Measurements from ENCODE around the gene EIF4E1B. TPM values are rescaled to one million over a fixed set of nuclear protein-coding genes. Genes with fewer than 3 reads are reported as not detected.

EIF4E1B gene
- total and polyA plus RNA-seq, 2 experiments from 2014 or later, result not detected

GRCh38 chr5:176646707-176647029, 16.2 kb downstream of the EIF4E1B start:
- WGBS, 2 experiments (ENCODE audit: low coverage in 1 of 2, low lambda C conversion rate in 2 of 2, missing lambda C conversion rate in 2 of 2), result 18% methylated on average over 11 of the region's 11 CpGs
- peak overlapping the region; percentile 70 for H3K9ac ChIP-seq

GRCh38 chr5:176647030-176647842, 16.8 kb downstream of the EIF4E1B start, which contains the start of gene TSPAN17:
TSS of gene TSPAN17 (plus strand) at chr5:176647484. CDS start at chr5:176647616, 132 bp downstream.
- peak; percentile 100 for DNase-seq
- H3K9me2 ChIP-seq (ENCODE audit: insufficient read depth), result no peaks in the 10 kb centered on the region
- H3F3A ChIP-seq (ENCODE audit: insufficient read depth), result 0 out of 2 replicates have a peak, but pooled peaks cover 1% of the 10 kb centered on the region
- peak within 1 kb of the TSS; percentile 90 for H3K9ac ChIP-seq
- 1 to 2% methylated on average over 38 to 48 of the region's 63 CpGs for WGBS, 2 experiments (ENCODE audit: low coverage in 1 of 2, low lambda C conversion rate in 2 of 2, missing lambda C conversion rate in 2 of 2)
- peaks cover 36% of the 10 kb centered on the region for H3K79me2 ChIP-seq (ENCODE audit: insufficient read depth)
- no peaks in the 10 kb centered on the region for H3K9me3 ChIP-seq (ENCODE audit: low read depth)
- in situ Hi-C loops (cut with MboI), result no loop called here
- H3K27me3 ChIP-seq (replicated peaks; ENCODE audit: insufficient read depth), result no peaks in the 10 kb centered on the region
- no peaks in the 10 kb centered on the region for H3K36me3 ChIP-seq (ENCODE audit: low read depth)
- H3K4me3 ChIP-seq, result peak within 1 kb of the TSS; percentile 86
- 0 out of 2 replicates have a peak, but pooled peaks cover 8% of the 10 kb centered on the region for H3K4me1 ChIP-seq (ENCODE audit: insufficient read depth)
- peak within 1 kb of the TSS; percentile 47 for H3K27ac ChIP-seq
- H4K20me1 ChIP-seq (ENCODE audit: insufficient read depth), result no peaks in the 10 kb centered on the region
- peak within 1 kb of the TSS; percentile 90 for H2AFZ ChIP-seq
- TF ChIP-seq EZH2phosphoT487 (IDR thresholded peaks at IDR 0.05; ENCODE audit: insufficient read depth, low read depth) (no peak), EZH2 (IDR thresholded peaks at IDR 0.05; ENCODE audit: insufficient read depth, poor library complexity, severe bottlenecking) (no peak)
- peak within 1 kb of the TSS; percentile 89 for H3K4me2 ChIP-seq (ENCODE audit: unreplicated experiment)

More at GRCh38 chr5:176646707-176647029, 16.2 kb downstream of the EIF4E1B start:
- peak overlapping the region; percentile 47 for H3K27ac ChIP-seq
- in situ Hi-C loops (cut with MboI), result no loop called here
- no peaks in the 10 kb centered on the region for H3K36me3 ChIP-seq (ENCODE audit: low read depth)
- H2AFZ ChIP-seq, result peak overlapping the region; percentile 90
- no peaks in the 10 kb centered on the region for H3K9me2 ChIP-seq (ENCODE audit: insufficient read depth)
- H3K4me2 ChIP-seq (ENCODE audit: unreplicated experiment), result peak overlapping the region; percentile 55
- H4K20me1 ChIP-seq (ENCODE audit: insufficient read depth), result no peaks in the 10 kb centered on the region
- H3K9me3 ChIP-seq (ENCODE audit: low read depth), result no peaks in the 10 kb centered on the region
- H3F3A ChIP-seq (ENCODE audit: insufficient read depth), result no peaks in the 10 kb centered on the region
- no peaks in the 10 kb centered on the region for H3K27me3 ChIP-seq (replicated peaks; ENCODE audit: insufficient read depth)
- TF ChIP-seq EZH2 (IDR thresholded peaks at IDR 0.05; ENCODE audit: insufficient read depth, poor library complexity, severe bottlenecking) (no peak), EZH2phosphoT487 (IDR thresholded peaks at IDR 0.05; ENCODE audit: insufficient read depth, low read depth) (no peak)
- H3K4me1 ChIP-seq (ENCODE audit: insufficient read depth), result 0 out of 2 replicates have a peak, but pooled peaks cover 8% of the 10 kb centered on the region
- no peak for DNase-seq
- peaks cover 36% of the 10 kb centered on the region for H3K79me2 ChIP-seq (ENCODE audit: insufficient read depth)
- peak overlapping the region; percentile 59 for H3K4me3 ChIP-seq

- H3K27ac ChIP-seq, result peak overlapping the region; percentile 35; the same call in 1 of the 2 replicates
- no peaks in the 10 kb centered on the region for H4K20me1 ChIP-seq (ENCODE audit: insufficient read depth)
- peak overlapping the region; percentile 89 for H3K4me2 ChIP-seq (ENCODE audit: unreplicated experiment)
- no peaks in the 10 kb centered on the region for H3K9me3 ChIP-seq (ENCODE audit: low read depth)
- H3K9ac ChIP-seq, result peak overlapping the region; percentile 90
- no peaks in the 10 kb centered on the region for H3K36me3 ChIP-seq (ENCODE audit: low read depth)
- peak overlapping the region; percentile 86 for H2AFZ ChIP-seq
- no peaks in the 10 kb centered on the region for H3K9me2 ChIP-seq (ENCODE audit: insufficient read depth)
- H3F3A ChIP-seq (ENCODE audit: insufficient read depth), result peaks cover 9% of the 10 kb centered on the region
- in situ Hi-C loops (cut with MboI), result no loop called here
- peaks cover 36% of the 10 kb centered on the region for H3K79me2 ChIP-seq (ENCODE audit: insufficient read depth)
- peak; percentile 47 for DNase-seq
- H3K27me3 ChIP-seq (replicated peaks; ENCODE audit: insufficient read depth), result no peaks in the 10 kb centered on the region
- WGBS, 2 experiments (ENCODE audit: low coverage in 1 of 2, low lambda C conversion rate in 2 of 2, missing lambda C conversion rate in 2 of 2), result 2% methylated on average over 20 of the region's 20 CpGs
- H3K4me3 ChIP-seq, result peak overlapping the region; percentile 86
- H3K4me1 ChIP-seq (ENCODE audit: insufficient read depth), result peaks cover 11% of the 10 kb centered on the region; the same call in 1 of the 2 replicates
- no peak for TF ChIP-seq EZH2phosphoT487 (IDR thresholded peaks at IDR 0.05; ENCODE audit: insufficient read depth, low read depth)
- TF ChIP-seq EZH2 (IDR thresholded peaks at IDR 0.05; ENCODE audit: insufficient read depth, poor library complexity, severe bottlenecking), result no peak
Measured at GRCh38 chr5:176647843-176648473, 17.5 kb downstream of the EIF4E1B start.

- H3K79me2 ChIP-seq (ENCODE audit: insufficient read depth), result peaks cover 36% of the 10 kb centered on the region
- H3K9me3 ChIP-seq (ENCODE audit: low read depth), result no peaks in the 10 kb centered on the region
- in situ Hi-C loops (cut with MboI), result no loop called here
- peak overlapping the region; percentile 86 for H3K4me3 ChIP-seq
- H3K27ac ChIP-seq, result no peak overlapping the region
- WGBS, 2 experiments (ENCODE audit: low coverage in 1 of 2, low lambda C conversion rate in 2 of 2, missing lambda C conversion rate in 2 of 2), result 58 to 62% methylated on average over 14 to 15 of the region's 15 CpGs
- H3K9ac ChIP-seq, result peak overlapping the region; percentile 90
- peak overlapping the region; percentile 89 for H3K4me2 ChIP-seq (ENCODE audit: unreplicated experiment)
- peaks cover 18% of the 10 kb centered on the region for H3K4me1 ChIP-seq (ENCODE audit: insufficient read depth)
- peak; percentile 45 for DNase-seq
- no peaks in the 10 kb centered on the region for H4K20me1 ChIP-seq (ENCODE audit: insufficient read depth)
- no peaks in the 10 kb centered on the region for H3K36me3 ChIP-seq (ENCODE audit: low read depth)
- TF ChIP-seq EZH2phosphoT487 (IDR thresholded peaks at IDR 0.05; ENCODE audit: insufficient read depth, low read depth), result no peak
- no peak for TF ChIP-seq EZH2 (IDR thresholded peaks at IDR 0.05; ENCODE audit: insufficient read depth, poor library complexity, severe bottlenecking)
- H3K27me3 ChIP-seq (replicated peaks; ENCODE audit: insufficient read depth), result no peaks in the 10 kb centered on the region
- no peaks in the 10 kb centered on the region for H3K9me2 ChIP-seq (ENCODE audit: insufficient read depth)
- peaks cover 15% of the 10 kb centered on the region for H3F3A ChIP-seq (ENCODE audit: insufficient read depth)
- peak overlapping the region; percentile 86 for H2AFZ ChIP-seq
Measured at GRCh38 chr5:176648474-176649194, 18.2 kb downstream of the EIF4E1B start.

All from GM23248 (cell line).